SJCRH30 (cell line): ENCODE data around the gene AMBRA1. TPM values are rescaled to one million over a fixed set of nuclear protein-coding genes. Genes with fewer than 3 reads are reported as not detected.

Experiments
- DNase-seq, 2 experiments: peaks; one replicate each; pipeline ENCODE4 v3.0.0-alpha.2; 2015 to 2020
- H3K27ac ChIP-seq: fragments of 250-450 bp; sonication (Bioruptor Pico); 2 replicates; pipeline ENCODE4 v1.5.1; 2020; ENCODE audit warnings: mild to moderate bottlenecking, moderate library complexity
- H3K27me3 ChIP-seq: fragments of 250-450 bp; sonication (Bioruptor Pico); 2 replicates; pipeline ENCODE4 v1.5.1; 2020; ENCODE audit warnings: mild to moderate bottlenecking, moderate library complexity
- H3K36me3 ChIP-seq: fragments of 250-450 bp; sonication (Bioruptor Pico); 2 replicates; pipeline ENCODE4 v1.5.1; 2020; ENCODE audit warnings: mild to moderate bottlenecking, moderate library complexity
- H3K4me1 ChIP-seq: fragments of 250-450 bp; sonication (Bioruptor Pico); 2 replicates; pipeline ENCODE4 v1.5.1; 2020; ENCODE audit warnings: mild to moderate bottlenecking, moderate library complexity
- H3K4me3 ChIP-seq: fragments of 250-450 bp; sonication (Bioruptor Pico); 2 replicates; pipeline ENCODE4 v1.5.1; 2020; ENCODE audit warnings: mild to moderate bottlenecking, moderate library complexity
- H3K9me3 ChIP-seq: fragments of 250-450 bp; sonication (Bioruptor Pico); replicated peaks from 2 replicates; pipeline ENCODE4 v1.5.1; 2020; ENCODE audit warnings: mild to moderate bottlenecking, moderate library complexity
- total RNA-seq: library from RNA; depleted of rRNA; stranded (reverse); fragments of >200 nt; shearing (Covaris generic); gene quantifications from 2 replicates; pipeline ENCODE4 v1.2.3, GENCODE V29; 2014

AMBRA1 gene
- total RNA-seq, 1 experiment from 2014 or later, result 23.1 TPM

DNA sequence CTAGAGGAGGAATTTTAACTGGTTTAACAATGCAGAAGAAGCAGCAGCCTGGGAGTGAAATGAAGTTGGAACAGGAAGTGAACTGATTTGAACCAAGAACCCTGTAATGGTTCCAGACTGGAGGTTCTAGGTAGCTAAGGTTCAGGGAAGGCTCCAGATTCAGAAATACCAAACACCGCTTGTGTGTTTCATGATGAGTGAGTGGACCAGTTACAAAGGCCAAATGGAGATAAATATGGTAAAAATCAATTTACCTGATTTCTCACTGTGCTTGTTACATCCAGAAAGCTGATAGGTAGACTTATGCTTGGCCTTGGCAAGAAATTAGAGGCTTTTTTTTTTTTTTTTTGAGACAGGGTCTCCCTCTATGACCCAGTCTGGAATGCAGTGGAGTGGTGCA, 36.4 kb upstream of the AMBRA1 start:
- H3K27me3 ChIP-seq, result no peaks in the 10 kb centered on the region
- H3K36me3 ChIP-seq, result peaks cover 27% of the 10 kb centered on the region
- H3K27ac ChIP-seq, result no peak overlapping the region
- DNase-seq, result no peak
- H3K4me1 ChIP-seq, result no peaks in the 10 kb centered on the region
- no peaks in the 10 kb centered on the region for H3K9me3 ChIP-seq
- no peak overlapping the region for H3K4me3 ChIP-seq

DNA sequence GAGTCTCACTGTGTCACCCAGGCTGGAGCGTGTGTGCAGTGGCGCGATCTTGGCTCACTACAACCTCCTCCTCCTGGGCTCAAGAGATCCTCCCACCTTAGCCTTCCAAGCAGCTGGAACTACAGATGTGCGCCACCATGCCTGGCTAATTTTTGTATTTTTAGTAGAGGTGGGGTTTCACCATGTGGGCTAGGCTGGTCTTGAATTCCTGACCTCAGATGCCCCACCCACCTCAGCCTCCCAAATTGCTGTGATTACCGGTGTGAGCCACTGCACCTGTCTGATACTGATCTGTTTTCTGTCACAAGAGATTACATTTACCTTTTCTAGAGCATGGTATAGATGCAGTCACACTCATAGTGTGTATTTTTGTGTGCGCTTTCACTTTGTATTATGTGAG, 35.1 kb upstream of the AMBRA1 start:
- Histone ChIP-seq H3K36me3 (peaks cover 33% of the 10 kb centered on the region), H3K27ac (no peak overlapping the region), H3K4me3 (no peak overlapping the region), H3K27me3 (no peaks in the 10 kb centered on the region), H3K9me3 (no peaks in the 10 kb centered on the region), H3K4me1 (no peaks in the 10 kb centered on the region)
- DNase-seq, result no peak

DNA sequence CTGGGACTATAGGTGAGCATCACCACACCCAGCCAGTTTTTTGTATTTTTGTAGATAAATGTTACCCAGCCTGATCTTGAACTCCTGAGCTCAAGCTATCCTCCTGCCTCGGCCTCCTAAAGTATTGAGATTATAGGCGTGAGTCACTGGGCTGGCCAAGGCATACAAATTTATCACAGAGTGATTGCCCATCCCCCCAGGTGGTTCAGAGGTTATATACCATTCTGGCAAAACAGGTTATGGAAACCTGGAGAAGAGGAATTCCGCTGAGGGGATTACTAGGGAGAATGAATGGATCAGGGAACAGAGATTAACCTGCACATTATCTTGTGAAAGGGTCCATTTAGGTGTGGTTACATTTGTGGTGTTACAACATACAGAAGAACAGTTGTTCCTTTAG, 31.6 kb upstream of the AMBRA1 start:
- Histone ChIP-seq H3K27ac (no peak overlapping the region), H3K9me3 (no peaks in the 10 kb centered on the region), H3K27me3 (no peaks in the 10 kb centered on the region), H3K4me1 (no peaks in the 10 kb centered on the region), H3K4me3 (no peak overlapping the region), H3K36me3 (peaks cover 25% of the 10 kb centered on the region)
- no peak for DNase-seq

DNA sequence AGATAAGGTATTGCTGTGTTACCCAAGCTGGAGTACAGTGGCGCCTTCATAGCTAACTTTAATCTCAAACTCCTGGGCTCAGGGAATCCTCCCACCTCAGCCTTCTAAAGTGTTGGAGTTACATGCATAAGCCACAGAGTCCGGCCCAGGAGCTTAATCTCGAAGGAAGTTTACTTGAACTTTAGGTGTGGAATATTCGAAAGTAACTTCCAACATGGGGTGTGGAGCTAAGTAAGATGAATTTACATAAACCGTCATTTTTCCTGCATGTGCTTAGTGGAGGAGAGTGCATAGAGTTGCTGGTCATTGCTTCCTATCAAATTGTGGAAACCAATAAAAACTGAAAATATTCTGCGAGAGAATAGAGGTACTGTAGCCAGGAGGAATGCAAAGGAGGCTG, 25.0 kb upstream of the AMBRA1 start:
- Histone ChIP-seq H3K4me1 (peaks cover 7% of the 10 kb centered on the region; the same call in 1 of the 2 replicates), H3K27me3 (no peaks in the 10 kb centered on the region), H3K36me3 (peaks cover 4% of the 10 kb centered on the region; the same call in 1 of the 2 replicates), H3K27ac (peak overlapping the region; percentile 98), H3K9me3 (no peaks in the 10 kb centered on the region), H3K4me3 (peak overlapping the region; percentile 96)
- peak in 1 of 2 experiments; percentile 21 for DNase-seq

DNA sequence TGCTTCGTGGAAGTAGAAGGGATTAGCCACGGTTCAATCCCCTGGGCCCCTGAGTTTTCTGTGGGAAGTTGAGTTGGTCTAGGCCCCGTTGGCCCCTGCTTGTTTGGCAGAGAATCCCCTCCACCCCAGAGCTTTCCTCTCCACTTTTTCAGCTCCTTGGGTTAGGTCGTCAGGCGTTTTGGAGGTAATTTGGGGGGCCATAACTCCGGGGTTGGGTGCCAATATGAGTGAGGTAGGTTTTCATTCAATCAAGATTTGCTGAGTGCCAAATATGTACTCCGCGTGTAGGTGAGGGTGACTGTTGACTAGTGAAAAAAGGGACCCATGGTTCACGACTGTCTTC, 24.1 kb upstream of the AMBRA1 start:
- DNase-seq, result no peak
- Histone ChIP-seq H3K4me1 (peaks cover 7% of the 10 kb centered on the region; the same call in 1 of the 2 replicates), H3K36me3 (0 out of 2 replicates have a peak, but pooled peaks cover 3% of the 10 kb centered on the region), H3K27me3 (no peaks in the 10 kb centered on the region), H3K9me3 (no peaks in the 10 kb centered on the region), H3K27ac (peak overlapping the region; percentile 98), H3K4me3 (peak overlapping the region; percentile 96)

DNA sequence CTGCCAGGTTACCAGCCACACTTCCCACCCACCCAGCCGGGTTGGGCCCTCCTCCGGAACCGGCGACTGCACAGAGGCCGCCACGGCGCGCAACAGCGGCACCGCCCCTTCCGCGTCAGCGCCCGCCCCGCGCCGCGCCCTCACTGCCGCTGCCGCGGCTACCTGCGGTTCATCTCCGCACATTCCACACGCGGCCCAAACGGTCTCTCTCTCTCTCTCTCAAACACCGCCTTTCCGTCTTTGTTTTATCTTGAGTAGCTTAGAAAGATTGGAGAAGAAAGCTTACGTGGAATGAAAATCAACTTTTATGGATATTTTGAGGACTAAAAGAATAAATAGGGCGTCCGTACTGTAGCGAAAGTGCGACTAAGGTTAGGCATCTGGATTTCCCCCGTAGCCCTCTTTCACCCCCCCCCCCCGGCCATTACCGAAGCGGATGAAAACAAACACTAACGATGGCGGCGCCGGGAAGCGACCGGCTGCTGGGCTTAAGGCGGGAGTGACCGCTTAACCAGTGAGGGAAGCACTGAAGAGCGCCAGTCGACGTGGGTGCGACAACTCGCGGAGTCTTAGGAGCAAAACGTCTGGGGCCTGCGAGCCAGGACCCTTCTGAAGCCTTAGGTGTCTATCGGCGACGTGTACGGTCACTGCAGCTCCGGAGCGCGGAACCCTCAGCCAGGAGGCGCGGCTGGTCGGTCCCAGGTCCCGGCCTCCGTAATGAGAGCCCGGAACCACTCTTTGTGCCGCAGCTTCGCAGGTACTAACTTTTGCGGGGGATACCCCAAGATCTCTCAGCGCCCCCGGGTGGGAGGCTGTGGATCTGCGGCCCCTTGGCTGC, 23.5 kb upstream of the AMBRA1 start, which contains the start of the genes ATG13 and HARBI1:
Gene ATG13, plus strand, starts transcription at position 420 of the 838 bp plus-strand sequence. CDS start 26,739 bp downstream, outside the sequence.
Gene HARBI1, minus strand, starts transcription at position 94 of the 838 bp plus-strand sequence. CDS start 990 bp downstream, outside the sequence.
- Histone ChIP-seq H3K4me1 (peaks cover 7% of the 10 kb centered on the region; the same call in 1 of the 2 replicates), H3K27me3 (no peaks in the 10 kb centered on the region), H3K27ac (peak within 1 kb of the TSS; percentile 98), H3K4me3 (peak within 1 kb of the TSS; percentile 96), H3K36me3 (no peaks in the 10 kb centered on the region), H3K9me3 (no peaks in the 10 kb centered on the region)
- DNase-seq, result peak; percentile 88 to 90

DNA sequence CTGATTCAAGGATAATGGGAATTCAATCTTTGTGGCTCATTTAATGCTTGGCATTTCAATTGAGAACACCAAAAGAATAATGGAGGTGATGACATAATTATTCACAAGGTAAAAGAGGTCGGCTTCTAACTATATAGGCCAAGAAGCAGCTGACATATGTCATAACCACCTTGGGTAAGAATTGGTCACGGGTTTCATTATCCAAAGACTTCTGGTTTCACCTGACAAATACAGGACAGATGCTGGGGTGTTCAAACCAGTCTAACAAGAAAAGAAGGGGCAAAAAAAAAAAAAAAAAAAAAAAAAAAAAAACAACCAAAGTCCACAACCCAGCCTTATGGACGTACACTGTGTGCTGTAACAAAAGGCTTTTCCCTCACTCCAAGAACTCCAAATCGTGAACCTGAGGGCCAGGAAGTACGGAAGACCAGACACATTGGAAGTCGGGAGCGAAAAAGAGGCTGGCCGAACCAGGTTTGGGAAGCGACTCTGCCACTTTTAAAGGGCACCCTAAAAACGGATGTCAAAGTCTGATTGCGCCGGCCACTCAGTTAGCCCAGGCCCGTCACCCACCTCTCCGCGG, 22.8 kb upstream of the AMBRA1 start:
- DNase-seq, result no peak
- peak overlapping the region; percentile 98 for H3K27ac ChIP-seq
- no peaks in the 10 kb centered on the region for H3K9me3 ChIP-seq
- H3K4me1 ChIP-seq, result peaks cover 7% of the 10 kb centered on the region; the same call in 1 of the 2 replicates
- H3K4me3 ChIP-seq, result peak overlapping the region; percentile 96
- H3K27me3 ChIP-seq, result no peaks in the 10 kb centered on the region
- no peaks in the 10 kb centered on the region for H3K36me3 ChIP-seq

DNA sequence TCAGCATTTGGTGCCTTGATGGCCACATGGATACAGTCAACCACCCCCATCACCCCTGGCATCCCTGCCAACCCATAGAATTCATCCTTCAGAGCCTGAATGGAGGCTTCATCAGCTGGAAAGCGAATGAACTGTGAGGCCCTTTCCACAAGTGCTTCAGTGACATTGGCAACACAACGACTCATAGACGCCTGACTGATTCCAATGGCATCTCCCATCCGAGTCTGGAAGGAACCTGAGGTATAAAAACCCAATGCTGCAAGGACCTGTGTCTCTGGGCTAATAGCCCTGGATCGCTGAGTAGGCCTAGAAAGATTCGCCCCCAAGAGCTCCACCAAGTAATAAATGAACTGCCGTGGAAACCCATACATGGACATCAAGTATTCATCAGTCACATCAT, 21.9 kb upstream of the AMBRA1 start:
- Histone ChIP-seq H3K36me3 (no peaks in the 10 kb centered on the region), H3K9me3 (no peaks in the 10 kb centered on the region), H3K4me3 (no peak overlapping the region; the same call in 1 of the 2 replicates), H3K27me3 (no peaks in the 10 kb centered on the region), H3K27ac (no peak overlapping the region; the same call in 1 of the 2 replicates), H3K4me1 (peaks cover 7% of the 10 kb centered on the region; the same call in 1 of the 2 replicates)
- no peak for DNase-seq

DNA sequence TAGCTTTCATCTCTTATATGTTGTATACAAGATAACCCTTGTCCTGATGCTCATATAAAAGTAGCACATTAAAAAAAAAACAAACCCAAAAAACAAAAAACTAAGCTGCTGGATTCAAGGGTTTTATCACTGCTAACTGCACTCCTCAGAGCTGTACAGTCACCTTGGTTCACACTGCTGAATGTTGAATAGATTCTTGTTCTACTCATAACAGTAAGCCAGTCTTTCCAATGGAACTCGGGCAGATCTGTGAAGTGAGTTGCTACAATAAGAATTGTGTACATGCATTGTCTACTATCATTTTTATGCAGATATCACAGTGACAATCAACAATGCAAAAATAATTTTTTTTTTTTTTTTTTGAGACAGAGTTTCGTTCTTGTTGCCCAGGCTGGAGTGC, 18.5 kb upstream of the AMBRA1 start:
- H3K27ac ChIP-seq, result no peak overlapping the region
- no peaks in the 10 kb centered on the region for H3K36me3 ChIP-seq
- no peak overlapping the region for H3K4me3 ChIP-seq
- H3K4me1 ChIP-seq, result 0 out of 2 replicates have a peak, but pooled peaks cover 3% of the 10 kb centered on the region
- H3K9me3 ChIP-seq, result no peaks in the 10 kb centered on the region
- H3K27me3 ChIP-seq, result no peaks in the 10 kb centered on the region
- DNase-seq, result no peak

DNA sequence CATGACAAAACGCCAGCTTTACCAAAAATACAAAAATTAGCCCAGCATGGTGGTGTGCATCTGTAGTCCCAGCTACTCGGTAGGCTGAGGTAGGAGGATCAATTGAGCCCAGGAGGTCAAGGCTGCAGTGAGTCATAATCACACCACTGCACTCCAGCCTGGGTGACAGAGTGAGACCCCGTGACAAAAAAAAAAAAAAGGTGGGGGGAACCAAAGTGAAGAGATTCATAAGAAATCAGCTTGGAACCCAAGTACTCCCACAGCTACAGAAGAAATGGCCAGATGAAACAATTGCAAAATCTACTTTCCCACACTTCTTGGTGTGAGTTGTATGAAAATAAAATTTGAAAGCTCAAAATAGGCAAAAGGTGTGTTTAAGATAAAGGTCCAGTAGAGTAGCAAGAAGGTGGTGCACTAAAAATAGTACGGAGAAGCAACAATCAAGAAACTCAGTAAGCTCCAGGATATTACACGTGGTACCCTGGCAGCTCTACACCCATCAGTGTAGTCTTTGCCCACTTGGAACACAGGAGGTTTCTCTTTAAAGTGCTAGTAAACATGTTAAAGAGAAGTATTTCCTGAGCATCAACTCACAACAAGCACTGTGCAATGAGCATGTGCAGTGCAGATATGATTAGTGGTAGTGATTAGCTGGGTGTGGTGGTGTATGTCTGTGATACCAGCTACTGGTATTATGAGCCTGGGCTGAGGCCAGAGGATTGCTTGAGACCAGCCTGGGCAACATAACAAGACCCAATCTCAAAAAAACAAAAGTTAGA, 17.9 kb upstream of the AMBRA1 start:
- Histone ChIP-seq H3K27ac (no peak overlapping the region), H3K36me3 (no peaks in the 10 kb centered on the region), H3K9me3 (no peaks in the 10 kb centered on the region), H3K4me1 (0 out of 2 replicates have a peak, but pooled peaks cover 3% of the 10 kb centered on the region), H3K27me3 (no peaks in the 10 kb centered on the region), H3K4me3 (no peak overlapping the region)
- DNase-seq, result no peak

DNA sequence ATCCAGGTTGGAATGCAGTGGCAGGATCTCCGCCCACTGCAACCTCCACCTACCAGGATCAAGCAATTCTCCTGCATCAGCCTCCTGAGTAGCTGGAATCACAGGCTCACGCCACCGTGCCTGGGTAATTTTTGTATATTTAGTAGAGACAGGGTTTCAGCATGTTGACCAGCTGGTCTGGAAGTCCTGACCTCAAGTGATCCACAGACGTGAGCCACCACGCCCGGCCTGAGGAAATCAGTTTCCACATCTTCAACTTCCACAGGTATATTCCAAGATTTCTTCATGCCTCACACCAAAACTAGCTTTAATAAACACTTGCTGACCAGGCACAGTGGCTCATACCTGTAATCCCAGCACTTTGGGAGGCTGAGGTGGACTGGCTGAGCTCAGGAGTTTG, 15.6 kb upstream of the AMBRA1 start:
- no peak overlapping the region for H3K4me3 ChIP-seq
- no peaks in the 10 kb centered on the region for H3K4me1 ChIP-seq
- H3K27ac ChIP-seq, result no peak overlapping the region
- no peaks in the 10 kb centered on the region for H3K27me3 ChIP-seq
- no peak for DNase-seq
- H3K36me3 ChIP-seq, result no peaks in the 10 kb centered on the region
- no peaks in the 10 kb centered on the region for H3K9me3 ChIP-seq

DNA sequence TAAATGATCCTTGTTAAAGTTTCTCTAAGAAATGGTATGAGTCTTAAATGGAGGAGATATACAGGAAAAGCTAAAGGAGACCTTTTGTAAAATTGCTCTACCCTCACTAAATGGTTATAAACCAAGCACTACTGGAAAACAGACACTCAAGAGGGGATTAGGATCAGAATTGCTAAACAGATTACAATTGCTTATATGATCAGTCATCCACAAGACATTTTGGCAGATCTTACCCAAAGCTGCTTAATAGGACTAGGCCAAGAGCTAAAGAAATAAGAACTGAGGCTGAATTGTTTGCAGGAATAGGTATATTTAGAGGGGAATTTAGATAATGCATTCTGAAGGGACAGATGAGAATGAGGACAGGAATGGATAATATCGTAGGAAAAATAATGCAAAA, 13.7 kb upstream of the AMBRA1 start:
- Histone ChIP-seq H3K27ac (no peak overlapping the region), H3K4me1 (no peaks in the 10 kb centered on the region), H3K9me3 (no peaks in the 10 kb centered on the region), H3K27me3 (no peaks in the 10 kb centered on the region), H3K4me3 (no peak overlapping the region), H3K36me3 (no peaks in the 10 kb centered on the region)
- DNase-seq, result no peak

DNA sequence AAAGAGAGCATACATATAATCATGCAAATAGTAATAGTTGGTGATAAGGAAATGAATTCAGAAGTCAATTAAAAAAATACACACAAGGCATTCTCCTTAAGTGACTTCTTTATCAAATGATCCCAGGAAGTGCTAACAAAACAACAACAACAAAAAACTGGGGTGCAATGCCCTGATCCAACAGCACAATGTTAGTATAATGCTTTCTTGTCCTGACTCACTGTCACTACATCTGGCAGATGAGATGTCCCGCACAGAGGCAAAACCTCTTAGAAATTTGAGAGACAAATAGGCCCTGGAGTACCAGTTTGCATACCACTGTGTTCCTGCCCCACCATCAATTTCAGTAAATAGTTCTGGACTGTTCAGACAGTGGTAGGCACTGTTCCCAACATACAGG, 11.0 kb upstream of the AMBRA1 start:
- no peak overlapping the region for H3K4me3 ChIP-seq
- no peaks in the 10 kb centered on the region for H3K27me3 ChIP-seq
- H3K36me3 ChIP-seq, result no peaks in the 10 kb centered on the region
- H3K9me3 ChIP-seq, result no peaks in the 10 kb centered on the region
- DNase-seq, result no peak
- no peak overlapping the region for H3K27ac ChIP-seq
- H3K4me1 ChIP-seq, result no peaks in the 10 kb centered on the region

DNA sequence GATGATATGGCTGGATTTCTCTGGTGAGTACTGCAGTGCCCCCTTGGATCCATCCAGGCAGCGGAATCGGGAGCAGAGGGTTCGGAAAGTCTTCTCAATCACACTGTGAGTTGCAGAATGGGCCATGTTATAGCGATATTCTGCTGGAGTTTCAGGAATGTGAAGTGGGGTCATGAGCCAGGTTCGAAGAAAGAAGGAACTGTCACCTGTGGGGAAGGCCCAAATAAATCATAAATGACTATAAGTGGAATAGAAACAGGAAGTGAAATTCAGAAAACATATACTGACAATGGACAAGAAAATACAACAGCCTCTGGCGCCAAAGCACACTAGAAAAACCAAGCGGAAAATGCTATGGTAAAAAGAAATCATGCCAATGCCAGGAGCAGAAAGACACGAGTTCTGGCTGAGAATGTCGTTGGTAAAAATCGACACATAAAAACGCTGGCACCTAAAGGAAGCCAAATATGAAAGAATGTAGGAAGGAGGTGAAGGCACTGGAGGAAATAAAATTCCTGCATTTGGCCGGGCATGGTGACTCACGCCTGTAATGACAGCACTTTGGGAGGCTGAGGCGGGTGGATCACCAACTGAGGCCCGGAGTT, 10.0 kb upstream of the AMBRA1 start:
- no peak for DNase-seq
- no peaks in the 10 kb centered on the region for H3K36me3 ChIP-seq
- no peak overlapping the region for H3K27ac ChIP-seq
- H3K4me1 ChIP-seq, result no peaks in the 10 kb centered on the region
- no peak overlapping the region for H3K4me3 ChIP-seq
- no peaks in the 10 kb centered on the region for H3K9me3 ChIP-seq
- no peaks in the 10 kb centered on the region for H3K27me3 ChIP-seq
